ENCODE results near the gene SMG5.

SMG5 gene

GRCh38 chr1:156279837-156280236, 2.8 kb downstream of the SMG5 start:
- no peak for DNase-seq

- no peak for DNase-seq
Measured at GRCh38 chr1:156276966-156277381, 5.7 kb downstream of the SMG5 start.

- DNase-seq: no peak
Measured at GRCh38 chr1:156276532-156276931, 6.1 kb downstream of the SMG5 start.

GRCh38 chr1:156270314-156270713, 12.3 kb downstream of the SMG5 start:
- no peak for DNase-seq

GRCh38 chr1:156268336-156268735, 14.3 kb downstream of the SMG5 start:
- no peak for DNase-seq

- DNase-seq: no peak
Measured at GRCh38 chr1:156266051-156266450, 16.6 kb downstream of the SMG5 start.

- no peak for DNase-seq
Measured at GRCh38 chr1:156263288-156263655, 19.4 kb downstream of the SMG5 start.

GRCh38 chr1:156262461-156263287, 20.0 kb downstream of the SMG5 start:
- no peak for DNase-seq

GRCh38 chr1:156260896-156261295, 21.7 kb downstream of the SMG5 start:
- no peak for DNase-seq

- no peak for DNase-seq
Measured at GRCh38 chr1:156259805-156260204, 22.8 kb downstream of the SMG5 start.

GRCh38 chr1:156258859-156259258, 23.8 kb downstream of the SMG5 start:
- no peak for DNase-seq

GRCh38 chr1:156257711-156258110, 24.9 kb downstream of the SMG5 start:
- DNase-seq: no peak

GRCh38 chr1:156253634-156254033, 29.0 kb downstream of the SMG5 start:
- no peak for DNase-seq

GRCh38 chr1:156251527-156251926, 31.1 kb downstream of the SMG5 start:
- no peak for DNase-seq

- no peak for DNase-seq
Measured at GRCh38 chr1:156249593-156249992, 33.0 kb downstream of the SMG5 start.

GRCh38 chr1:156248323-156248683, 34.3 kb downstream of the SMG5 start:
- no peak for DNase-seq

GRCh38 chr1:156247460-156248322, 34.9 kb downstream of the SMG5 start, which contains the start of gene PAQR6:
PAQR6 (minus strand) TSS chr1:156248056; CDS start chr1:156246731, 1,325 bp downstream.
- DNase-seq: no peak

- DNase-seq: no peak
Measured at GRCh38 chr1:156246781-156247459, 35.7 kb downstream of the SMG5 start.

- peak; percentile 63 for DNase-seq
Measured at GRCh38 chr1:156246241-156246780, 36.3 kb downstream of the SMG5 start.

- DNase-seq: peak; percentile 75
Measured at GRCh38 chr1:156245451-156246232, 37.0 kb downstream of the SMG5 start.

GRCh38 chr1:156244712-156245111, 37.9 kb downstream of the SMG5 start:
- no peak for DNase-seq

- no peak for DNase-seq
Measured at GRCh38 chr1:156244126-156244525, 38.5 kb downstream of the SMG5 start.
